Psoas muscle (tissue), 8 donors: ENCODE results near the gene HYDIN. TPM values are rescaled to one million over a fixed set of nuclear protein-coding genes. Genes with fewer than 3 reads are reported as not detected.

ENCODE experiments used
- ATAC-seq, 4 donors: fragments of 200-7000 bp; cut with Tn5 transposase; one replicate each; pipeline ENCODE4 v1.9.1; 2020; ENCODE audit warnings: moderate library complexity in 3 of 4, mild to moderate bottlenecking in 2 of 4
- DNase-seq, 2 donors: peaks; one replicate each; pipeline ENCODE4 v3.0.0-alpha.2; 2020
- H3K27ac ChIP-seq: fragments of 200-600 bp; one replicate; pipeline ENCODE4 v1.8.0; 2022
- H3K27me3 ChIP-seq, 3 donors: fragments of 200-600 bp in 1 of 3; one replicate each; pipeline versions ENCODE4 v1.6.1 to v1.8.0; 2013 to 2022; ENCODE audit warnings: low read length in 2 of 3, mild to moderate bottlenecking in 2 of 3, moderate library complexity in 1 of 3; ENCODE audit not compliant: insufficient read depth in 3 of 3
- H3K36me3 ChIP-seq, 2 donors: fragments of 200-600 bp in 1 of 2; one replicate each; pipeline versions ENCODE4 v1.6.1 to v1.8.0; 2013 to 2022; ENCODE audit warnings: low read depth in 1 of 2, mild to moderate bottlenecking in 1 of 2, moderate library complexity in 1 of 2; ENCODE audit not compliant: insufficient read depth in 1 of 2
- H3K4me1 ChIP-seq: fragments of 200-600 bp; one replicate; pipeline ENCODE4 v1.8.0; 2022
- H3K4me3 ChIP-seq: fragments of 200-600 bp; one replicate; pipeline ENCODE4 v1.8.0; 2022; ENCODE audit warnings: mild to moderate bottlenecking
- H3K9me3 ChIP-seq: fragments of 200-600 bp; one replicate; pipeline ENCODE4 v1.8.0; 2022
- WGBS, 3 donors: extraction: QIAGEN DNeasy Blood & Tissue Kit; methylation state at CpG; one replicate each; pipeline versions ENCODE4 v1.1.6 to v1.1.7; 2013; 5-methylcytosine and 5-hydroxymethylcytosine counted together
- intact Hi-C, 2 donors: fragments of 100-400 bp; cut with DNase I; formaldehyde crosslinking; loops; one replicate each; pipeline versions ENCODE4 v1.11.0 to v1.14.2; 2022
- polyA plus RNA-seq, 3 donors: library from polyadenylated mRNA; stranded (reverse); fragments of 200-250 nt; gene quantifications; one replicate each; pipeline ENCODE4 v1.2.3, GENCODE V29; 2013
- total RNA-seq, 4 donors: library from RNA; stranded (reverse); fragmentation: NEBNext Ultra II Directional in 2 of 4; extraction: Animal tissue kit (Norgen Biotek cat#: 25700) in 2 of 4; gene quantifications; one replicate each; pipeline versions ENCODE4 v1.2.1 to v1.2.4, GENCODE V29; 2021 to 2023
- TF ChIP-seq, protein P1 (sequence below): fragments of 200-600 bp; IDR thresholded peaks from one replicate; pipeline ENCODE4 v1.8.0; 2022; ENCODE audit warnings: antibody characterized with exemption
- donor health status: healthy with polysubstance abuse.
- donor health status: DM: no; HTN: no; CAD: no; lungs with moderate emphysema.
- donor health status: Bipolar disorder and iron deficiency.
- donor health status: healthy.
- donor health status: DM: yes; HTN: yes; CAD: no.
- donor health status: DM: no; HTN: no; CAD: no.
- donor health status: DM: no; HTN: no; CAD: no.
- donor health status: DM: yes; HTN: yes; CAD: no.

Gene HYDIN
- total and polyA plus RNA-seq, 7 donors: 0.16 to 0.85 (median 0.29) TPM; not detected in 3

DNA sequence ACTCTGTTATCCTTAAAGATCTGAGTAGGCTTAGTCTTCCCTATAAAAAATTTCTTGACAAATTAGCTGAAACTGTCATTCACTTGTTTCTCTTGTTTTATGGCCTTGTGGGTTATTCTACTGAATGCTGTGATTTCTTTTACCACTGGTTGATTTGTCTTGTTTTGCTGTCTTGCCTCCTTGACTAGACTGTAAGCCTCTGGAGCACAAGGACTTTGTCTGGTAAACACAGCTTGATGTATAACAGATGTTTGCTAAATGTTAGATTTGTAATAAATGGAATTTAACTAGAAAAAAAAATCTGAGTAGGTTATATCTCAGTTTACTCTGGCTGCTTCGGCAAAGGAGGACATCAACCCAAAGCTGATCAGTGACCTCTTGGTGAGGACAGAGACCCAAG is 451.2 kb downstream of the HYDIN start:
- Histone ChIP-seq H3K36me3 (peaks cover 8 to 57% of the 10 kb centered on the region in 2 donors), H3K4me1 (peaks cover 6% of the 10 kb centered on the region), H3K27ac (peak overlapping the region; percentile 13), H3K4me3 (no peak overlapping the region), H3K9me3 (no peaks in the 10 kb centered on the region), H3K27me3 (no peaks in the 10 kb centered on the region)
- DNase-seq (no peak), ATAC-seq (peak in 1 of 4 donors; percentile 12)
- intact Hi-C loops: no loop called here
- TF ChIP-seq, protein P1, sequence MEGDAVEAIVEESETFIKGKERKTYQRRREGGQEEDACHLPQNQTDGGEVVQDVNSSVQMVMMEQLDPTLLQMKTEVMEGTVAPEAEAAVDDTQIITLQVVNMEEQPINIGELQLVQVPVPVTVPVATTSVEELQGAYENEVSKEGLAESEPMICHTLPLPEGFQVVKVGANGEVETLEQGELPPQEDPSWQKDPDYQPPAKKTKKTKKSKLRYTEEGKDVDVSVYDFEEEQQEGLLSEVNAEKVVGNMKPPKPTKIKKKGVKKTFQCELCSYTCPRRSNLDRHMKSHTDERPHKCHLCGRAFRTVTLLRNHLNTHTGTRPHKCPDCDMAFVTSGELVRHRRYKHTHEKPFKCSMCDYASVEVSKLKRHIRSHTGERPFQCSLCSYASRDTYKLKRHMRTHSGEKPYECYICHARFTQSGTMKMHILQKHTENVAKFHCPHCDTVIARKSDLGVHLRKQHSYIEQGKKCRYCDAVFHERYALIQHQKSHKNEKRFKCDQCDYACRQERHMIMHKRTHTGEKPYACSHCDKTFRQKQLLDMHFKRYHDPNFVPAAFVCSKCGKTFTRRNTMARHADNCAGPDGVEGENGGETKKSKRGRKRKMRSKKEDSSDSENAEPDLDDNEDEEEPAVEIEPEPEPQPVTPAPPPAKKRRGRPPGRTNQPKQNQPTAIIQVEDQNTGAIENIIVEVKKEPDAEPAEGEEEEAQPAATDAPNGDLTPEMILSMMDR: no peak
- WGBS, 3 donors: 70 to 82% (median 81%) methylated on average over 1 of the region's 1 CpG

DNA sequence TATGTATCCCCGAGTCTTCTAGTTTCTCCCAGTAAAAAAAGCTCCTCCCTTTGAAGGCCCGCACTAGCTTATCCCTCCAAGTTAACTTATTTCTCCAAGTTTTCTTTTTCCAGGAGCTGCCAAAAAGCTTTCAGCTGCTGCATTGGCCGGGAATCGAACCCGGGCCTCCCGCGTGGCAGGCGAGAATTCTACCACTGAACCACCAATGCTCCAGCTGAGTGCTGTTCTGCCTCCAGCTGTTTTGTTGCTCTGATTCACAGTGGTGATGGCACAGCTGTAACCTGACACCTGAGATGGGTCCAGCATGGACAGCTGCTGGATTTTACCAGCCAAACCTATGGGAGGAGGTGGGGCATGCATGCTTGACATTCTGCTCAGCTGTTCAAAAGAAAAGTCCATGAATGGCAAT is 451.6 kb downstream of the HYDIN start:
- intact Hi-C loops: no loop called here
- ATAC-seq (peak; percentile 88 to 94 (median 90)), DNase-seq (peak; percentile 63 to 82)
- no peak overlapping the region for H3K4me3 ChIP-seq
- peaks cover 6% of the 10 kb centered on the region for H3K4me1 ChIP-seq
- no peaks in the 10 kb centered on the region for H3K27me3 ChIP-seq
- no peaks in the 10 kb centered on the region for H3K9me3 ChIP-seq
- peak overlapping the region; percentile 13 for H3K27ac ChIP-seq
- TF ChIP-seq, protein P1: no peak
- H3K36me3 ChIP-seq: peaks cover 8 to 57% of the 10 kb centered on the region in 2 donors
- 18 to 27% (median 23%) methylated on average over 8 of the region's 8 CpGs for WGBS, 3 donors

DNA sequence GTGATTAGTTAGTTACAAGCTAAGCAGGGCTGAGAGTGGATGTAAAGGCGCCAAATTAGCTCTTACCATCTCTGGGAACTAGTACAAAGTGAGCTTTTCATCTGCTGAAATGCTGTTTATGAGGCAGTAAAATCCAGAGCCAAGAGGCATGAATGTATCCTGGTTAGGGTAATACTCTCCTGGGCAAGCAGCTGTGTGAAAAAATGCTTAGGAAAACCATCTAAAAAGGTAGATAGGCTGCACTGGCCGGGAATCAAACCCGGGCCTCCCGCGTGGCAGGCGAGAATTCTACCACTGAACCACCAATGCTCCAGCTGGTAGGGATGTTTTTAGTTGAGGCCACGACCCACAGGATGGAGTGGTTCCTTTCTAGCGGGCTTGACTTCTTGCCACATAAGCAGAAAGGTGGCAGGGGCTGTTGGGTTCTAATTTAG is 452.5 kb downstream of the HYDIN start:
- intact Hi-C loops: no loop called here
- TF ChIP-seq, protein P1: no peak
- Histone ChIP-seq H3K27me3 (no peaks in the 10 kb centered on the region), H3K4me1 (peaks cover 9% of the 10 kb centered on the region), H3K27ac (no peak overlapping the region), H3K4me3 (no peak overlapping the region), H3K36me3 (peaks cover 8 to 50% of the 10 kb centered on the region in 2 donors), H3K9me3 (no peaks in the 10 kb centered on the region)
- ATAC-seq (peak in 1 of 4 donors; percentile 23), DNase-seq (no peak)
- 71 to 87% (median 72%) methylated on average over 8 of the region's 8 CpGs for WGBS, 3 donors

DNA sequence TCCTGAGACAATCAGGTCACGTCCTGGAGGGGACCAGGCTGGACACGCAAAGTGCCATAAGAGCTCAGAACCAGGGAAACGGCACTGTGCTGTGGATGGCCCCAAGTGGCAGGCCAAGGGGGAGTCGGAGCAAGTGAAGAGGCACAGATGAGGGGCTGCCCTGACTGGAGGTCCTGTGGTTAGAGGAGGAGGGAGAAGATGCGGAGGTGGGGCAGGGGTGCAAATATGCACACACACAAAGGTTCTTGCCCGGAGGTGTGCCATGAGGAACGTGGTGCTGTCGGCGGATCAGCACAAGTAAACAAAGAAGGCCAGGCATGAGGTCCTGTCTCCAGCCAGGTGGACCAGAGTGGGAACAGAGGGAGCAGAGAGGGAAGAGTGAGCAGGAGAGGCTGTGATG is 453.0 kb downstream of the HYDIN start:
- ATAC-seq (no peak), DNase-seq (no peak)
- Histone ChIP-seq H3K36me3 (peaks cover 8 to 45% of the 10 kb centered on the region in 2 donors), H3K27me3 (no peaks in the 10 kb centered on the region), H3K27ac (no peak overlapping the region), H3K4me3 (no peak overlapping the region), H3K4me1 (peaks cover 13% of the 10 kb centered on the region), H3K9me3 (no peaks in the 10 kb centered on the region)
- intact Hi-C loops: no loop called here
- TF ChIP-seq, protein P1: no peak
- WGBS, 3 donors: 92 to 94% (median 93%) methylated on average over 9 of the region's 9 CpGs

DNA sequence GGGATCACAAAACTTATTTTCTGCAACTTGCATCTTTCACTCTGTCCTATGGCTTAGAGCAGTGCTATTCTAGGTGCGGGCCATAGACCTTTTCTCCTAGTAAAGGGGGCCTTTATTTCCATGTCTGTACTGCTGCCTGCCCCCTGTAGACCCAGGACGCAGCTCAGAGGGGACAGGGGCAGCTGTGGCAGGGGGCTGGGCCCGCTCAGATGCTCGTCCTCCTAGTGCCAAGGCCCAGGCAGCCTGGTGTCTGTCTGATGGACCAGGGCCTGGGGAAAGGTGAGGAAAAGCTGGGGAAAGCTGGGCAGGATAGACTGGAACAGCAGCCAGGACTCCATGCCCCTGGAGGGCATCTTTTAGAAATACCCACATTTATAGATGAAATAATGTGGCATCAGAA is 455.1 kb downstream of the HYDIN start:
- H3K9me3 ChIP-seq: no peaks in the 10 kb centered on the region
- peaks cover 1 to 27% of the 10 kb centered on the region in 2 donors for H3K36me3 ChIP-seq
- ATAC-seq: no peak
- WGBS, 3 donors: 85 to 95% (median 89%) methylated on average over 4 of the region's 4 CpGs
- H3K4me3 ChIP-seq: no peak overlapping the region
- intact Hi-C loops: no loop called here
- H3K27me3 ChIP-seq: no peaks in the 10 kb centered on the region
- H3K27ac ChIP-seq: no peak overlapping the region
- no peak for DNase-seq
- TF ChIP-seq, protein P1: no peak
- H3K4me1 ChIP-seq: peaks cover 32% of the 10 kb centered on the region
